ENCODE data around the gene CXCL11.
"Not testable (repeated sequence)": the region's sequence is repeated elsewhere in the genome, so short reads cannot be mapped to it uniquely, and the experiment has no call there.

The CXCL11 gene

DNA sequence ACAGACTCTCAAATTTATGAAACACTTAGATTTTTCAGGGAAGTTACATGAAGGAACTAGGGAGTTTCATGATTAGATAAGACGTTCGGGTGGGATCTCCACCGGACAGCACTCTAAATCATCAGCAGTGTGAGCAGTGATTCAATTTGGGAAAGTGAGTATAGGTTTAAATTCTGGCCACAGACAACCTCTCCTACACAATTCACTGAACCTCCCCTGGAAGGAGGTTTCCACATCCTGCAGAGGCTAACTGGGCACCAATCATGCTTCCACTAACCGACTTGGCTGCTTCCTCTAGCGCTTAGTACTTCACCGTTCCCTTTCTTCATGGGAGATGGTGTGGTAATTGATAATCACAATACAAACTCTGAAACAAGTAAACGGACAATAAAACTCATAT lies 34.2 kb downstream of the CXCL11 start:
- DNase-seq (ENCODE audit: low read depth in 2 of 2): no peak

DNA sequence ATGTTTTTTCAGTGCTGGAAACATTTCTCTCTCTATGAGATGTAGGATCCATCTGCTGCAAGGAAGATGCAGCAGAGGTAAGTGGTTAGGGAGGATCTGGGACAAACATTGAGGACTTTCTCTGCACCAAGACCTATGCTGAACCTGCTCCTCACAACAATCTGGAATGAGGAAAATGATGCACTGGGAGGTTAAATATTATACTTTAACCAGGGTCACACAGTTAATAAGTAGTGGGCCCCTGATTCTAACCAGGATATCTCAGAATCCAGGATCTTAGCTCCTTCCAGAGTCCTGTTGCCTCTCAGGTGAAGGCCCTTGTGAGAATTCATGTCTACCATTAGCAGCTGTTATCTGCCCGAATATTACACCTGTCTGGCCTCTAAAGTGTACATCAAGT lies 35.6 kb downstream of the CXCL11 start:
- no peak for DNase-seq (ENCODE audit: low read depth in 2 of 2)

DNA sequence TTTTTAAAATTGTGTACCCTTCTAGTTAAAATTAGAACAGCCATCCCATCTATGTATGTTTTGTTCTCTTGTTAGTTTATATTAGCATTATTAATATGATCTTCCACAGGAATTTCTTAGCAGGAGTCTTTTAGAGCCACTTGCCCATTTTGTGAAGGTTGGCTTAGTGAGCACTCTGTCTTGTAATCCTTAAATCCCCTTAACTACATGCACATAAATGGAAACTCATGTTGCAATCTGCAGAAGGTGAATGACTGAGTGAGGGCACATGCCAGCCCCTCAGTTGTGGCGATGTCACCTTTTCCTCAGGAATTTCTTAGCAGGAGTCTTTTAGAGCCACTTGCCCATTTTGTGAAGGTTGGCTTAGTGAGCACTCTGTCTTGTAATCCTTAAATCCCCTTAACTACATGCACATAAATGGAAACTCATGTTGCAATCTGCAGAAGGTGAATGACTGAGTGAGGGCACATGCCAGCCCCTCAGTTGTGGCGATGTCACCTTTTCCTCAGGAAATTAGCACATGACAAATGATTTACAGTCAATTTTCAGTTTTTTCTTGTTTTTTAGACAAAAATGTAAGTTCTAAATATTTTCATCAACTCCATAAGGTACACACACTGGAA lies 37.2 kb downstream of the CXCL11 start:
- not testable (repeated sequence) for DNase-seq (ENCODE audit: low read depth in 2 of 2)

DNA sequence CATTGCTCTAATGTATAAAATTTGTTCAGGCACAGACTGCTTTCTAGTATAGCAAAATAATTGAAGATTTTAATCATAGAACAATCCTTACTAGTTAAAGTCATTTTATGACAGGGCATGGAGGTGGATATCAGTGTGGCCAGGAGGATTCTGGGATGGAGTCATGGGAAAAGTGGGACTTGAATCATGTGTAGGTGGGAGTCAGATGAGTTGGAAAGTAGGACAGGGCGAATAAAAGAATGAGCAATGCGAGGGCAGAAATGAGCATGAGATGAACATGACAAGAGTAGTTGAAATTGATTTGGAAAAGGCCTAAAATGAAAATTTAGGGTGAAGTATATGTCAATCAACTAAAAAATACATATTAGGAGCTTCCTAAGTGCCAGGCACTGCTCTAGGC lies 37.9 kb downstream of the CXCL11 start:
- DNase-seq (ENCODE audit: low read depth in 2 of 2): no peak

DNA sequence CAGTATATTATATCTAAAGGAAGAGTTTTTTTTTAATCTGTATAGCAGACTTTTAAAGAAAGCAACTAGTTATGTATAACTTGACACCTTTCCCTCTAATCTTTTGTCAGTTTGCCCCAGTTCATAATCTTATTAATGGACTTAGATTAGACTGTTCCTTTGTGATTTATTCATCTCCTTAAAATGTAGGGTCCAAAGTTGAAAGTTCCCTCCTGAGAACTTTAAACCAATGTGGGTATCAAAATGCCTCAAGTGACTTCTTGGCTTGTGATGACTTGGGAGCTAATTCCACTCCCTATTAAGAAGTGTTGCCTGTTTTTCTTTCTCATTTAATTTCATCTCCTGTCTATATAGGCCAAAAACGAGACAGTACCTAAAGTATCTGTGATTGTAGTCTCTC lies 38.8 kb downstream of the CXCL11 start:
- DNase-seq (ENCODE audit: low read depth in 2 of 2): no peak

DNA sequence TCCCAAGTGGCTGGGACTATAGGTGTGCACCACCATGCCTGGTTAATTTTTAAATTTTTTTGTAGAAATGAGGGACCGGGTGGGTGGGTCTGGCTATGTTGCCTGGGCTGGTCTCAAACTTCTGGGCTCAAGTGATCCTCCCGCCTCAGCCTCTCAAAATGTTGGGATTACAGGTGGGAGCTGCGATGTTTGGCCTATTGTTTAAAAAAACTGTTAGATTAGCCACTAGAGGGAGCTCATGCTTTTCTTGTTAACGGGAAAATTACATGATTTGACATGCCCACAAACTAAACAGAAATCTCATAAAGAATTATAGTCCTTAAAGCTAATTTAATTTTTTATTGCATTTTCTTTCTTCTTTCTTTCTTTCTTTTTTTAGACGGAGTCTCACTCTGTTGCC lies 40.1 kb downstream of the CXCL11 start:
- DNase-seq (ENCODE audit: low read depth in 2 of 2): no peak

DNA sequence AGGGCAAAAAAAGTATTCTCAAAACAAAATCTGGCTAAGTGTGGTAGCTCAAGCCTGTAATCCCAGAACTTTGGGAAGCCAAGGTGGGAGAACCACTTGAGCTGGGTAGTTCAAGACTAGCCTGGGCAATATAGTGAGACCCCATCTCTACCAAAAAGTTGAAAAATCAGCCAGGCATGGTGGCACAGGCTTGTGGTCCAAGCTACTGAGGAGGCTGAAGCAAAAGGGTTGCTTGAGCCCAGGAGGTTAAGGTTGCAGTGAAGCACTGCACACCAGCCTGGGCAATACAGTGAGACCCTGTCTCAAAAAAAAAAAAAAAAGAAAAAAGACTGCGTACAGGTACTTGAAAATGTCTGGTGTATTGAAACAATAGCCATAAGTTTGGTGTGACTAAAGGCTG lies 43.4 kb downstream of the CXCL11 start:
- DNase-seq (ENCODE audit: low read depth in 2 of 2): no peak

DNA sequence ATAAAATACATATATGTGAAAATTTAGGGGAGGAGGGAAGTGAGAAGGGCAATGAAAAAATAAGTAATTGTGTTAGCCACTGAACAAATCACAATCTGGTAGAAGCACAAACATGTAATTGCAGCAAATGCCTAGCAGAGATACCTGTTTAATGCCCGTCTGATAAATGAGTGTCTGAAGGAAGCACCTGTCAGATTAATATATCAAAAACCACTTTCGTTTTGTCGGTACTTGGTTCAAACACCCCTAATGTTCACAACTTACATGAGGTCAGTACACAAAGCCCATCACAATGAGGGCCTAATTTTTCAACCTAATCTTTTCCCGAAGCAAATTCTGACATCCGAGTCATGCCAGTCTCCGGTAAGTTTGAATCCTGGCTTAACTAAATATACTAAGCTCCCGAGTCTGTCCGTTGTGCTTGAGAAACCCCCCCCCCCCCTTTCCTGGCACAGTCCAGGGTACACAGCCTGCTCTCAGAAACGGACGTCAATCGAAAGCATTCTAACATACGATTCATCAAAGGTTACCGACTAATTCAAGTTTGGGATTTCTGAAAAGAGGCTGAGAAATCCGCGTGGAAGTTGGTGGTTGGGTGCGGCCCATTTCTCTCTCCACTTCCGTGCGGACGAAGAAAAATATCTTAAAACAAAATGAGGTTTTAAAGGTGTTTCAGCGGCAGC lies 45.9 kb downstream of the CXCL11 start:
- no peak for DNase-seq (ENCODE audit: low read depth in 2 of 2)

DNA sequence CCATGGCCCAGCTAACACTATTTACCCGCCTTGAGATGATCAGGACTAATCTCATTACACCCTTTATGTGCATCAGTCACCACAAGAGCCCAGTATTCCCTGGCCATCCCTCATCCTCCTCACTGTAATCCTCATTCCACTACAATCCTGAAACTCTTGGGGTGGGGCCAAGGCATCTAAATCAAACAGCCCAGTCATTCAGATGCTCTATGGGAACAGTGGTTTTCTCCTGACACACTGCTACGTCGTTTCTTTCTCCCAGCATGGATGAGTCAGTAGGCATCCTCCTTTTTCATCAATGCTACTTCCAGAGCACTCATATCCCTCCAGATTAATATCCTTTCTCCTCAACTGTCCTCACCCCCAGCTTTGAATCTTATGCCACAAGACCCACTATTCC lies 50.8 kb downstream of the CXCL11 start:
- no peak for DNase-seq (ENCODE audit: low read depth in 2 of 2)
